K562 (cell line): ENCODE results near the gene GMPR. TPM values are rescaled to one million over a fixed set of nuclear protein-coding genes. Genes with fewer than 3 reads are reported as not detected.
A peak's percentile ranks its signal among the peaks of the same experiment; 100 is the strongest.

Experiments
- CBFA2T3 ChIP-seq: fragments of 450-650 bp; IDR thresholded peaks from 2 replicates; pipeline ENCODE4 v1.6.1; 2017
- CUX1 ChIP-seq: fragments of 200-800 bp; sonication (Bioruptor generic); IDR thresholded peaks from 2 replicates; pipeline ENCODE4 v1.6.1; 2016; ENCODE audit warnings: missing genetic modification characterization, missing compliant biosample characterization
- KLF1 ChIP-seq: fragments of 450-650 bp; IDR thresholded peaks from 2 replicates; pipeline ENCODE4 v1.6.1; 2016; ENCODE audit warnings: missing genetic modification characterization, missing compliant biosample characterization
- NUFIP1 ChIP-seq: fragments of 450-650 bp; IDR thresholded peaks from 2 replicates; pipeline ENCODE4 v1.6.1; 2018; ENCODE audit not compliant: partially characterized antibody
- ZBTB49 ChIP-seq: sonication (generic); formaldehyde crosslinking; IDR thresholded peaks from 2 replicates; pipeline ENCODE4 v1.8.0; 2022; ENCODE audit warnings: missing genetic modification reagents, mild to moderate bottlenecking, borderline replicate concordance
- polyA plus RNA-seq, 8 experiments: library from polyadenylated mRNA; depleted of rRNA in 4 of 8; stranded (reverse) in 5 of 8; unstranded in 3 of 8; fragments of >200 nt; fragmentation: Nextera tagmentation in 2 of 8; fragmentation: Illumina TruSeq in 1 of 8; extraction: Ambion mirVana in 2 of 8; extraction: Trizol in 1 of 8; gene quantifications; 2 replicates each; pipeline versions ENCODE4 v1.2.1 to v1.2.3, GENCODE V29; 2011 to 2014; ENCODE audit warnings: inconsistent platforms in 1 of 8, missing spikeins in 1 of 8
- total RNA-seq, 7 experiments: library from RNA; depleted of rRNA in 6 of 7; stranded (reverse); fragments of >200 nt in 6 of 7; fragmentation: Illumina TruSeq in 2 of 7; extraction: Trizol in 2 of 7; gene quantifications; 2 replicates each; pipeline versions ENCODE4 v1.2.1 to v1.2.3, GENCODE V29; 2011 to 2021; ENCODE audit warnings: low replicate concordance in 1 of 7
- TF ChIP-seq, protein P1 (sequence below): fragments of 450-650 bp; IDR thresholded peaks from 2 replicates; pipeline ENCODE4 v1.6.1; 2016; ENCODE audit warnings: antibody characterized with exemption
- TF ChIP-seq, protein P2 (sequence below): fragments of 450-650 bp; conservative IDR thresholded peaks from 2 replicates; pipeline ENCODE4 v1.6.1; 2016; ENCODE audit warnings: missing genetic modification characterization, low read depth, mild to moderate bottlenecking, missing compliant biosample characterization, moderate library complexity
- TF ChIP-seq, protein P3 (sequence below): fragments of 150-350 bp; IDR thresholded peaks from 2 replicates; pipeline ENCODE4 v1.6.1; 2014; ENCODE audit warnings: low read depth, mild to moderate bottlenecking, low read length, borderline replicate concordance
- TF ChIP-seq, protein P4 (sequence below): fragments of 250-450 bp; sonication (Bioruptor Pico); IDR thresholded peaks from 2 replicates; pipeline ENCODE4 v1.8.0; 2022; ENCODE audit warnings: inconsistent platforms

GMPR gene
- total and polyA plus RNA-seq, 9 of the 15 experiments (the other 6 are each of a cell fraction or from before 2014, with no cell fraction given) = 34.6 to 83.7 (median 49.8) TPM

DNA sequence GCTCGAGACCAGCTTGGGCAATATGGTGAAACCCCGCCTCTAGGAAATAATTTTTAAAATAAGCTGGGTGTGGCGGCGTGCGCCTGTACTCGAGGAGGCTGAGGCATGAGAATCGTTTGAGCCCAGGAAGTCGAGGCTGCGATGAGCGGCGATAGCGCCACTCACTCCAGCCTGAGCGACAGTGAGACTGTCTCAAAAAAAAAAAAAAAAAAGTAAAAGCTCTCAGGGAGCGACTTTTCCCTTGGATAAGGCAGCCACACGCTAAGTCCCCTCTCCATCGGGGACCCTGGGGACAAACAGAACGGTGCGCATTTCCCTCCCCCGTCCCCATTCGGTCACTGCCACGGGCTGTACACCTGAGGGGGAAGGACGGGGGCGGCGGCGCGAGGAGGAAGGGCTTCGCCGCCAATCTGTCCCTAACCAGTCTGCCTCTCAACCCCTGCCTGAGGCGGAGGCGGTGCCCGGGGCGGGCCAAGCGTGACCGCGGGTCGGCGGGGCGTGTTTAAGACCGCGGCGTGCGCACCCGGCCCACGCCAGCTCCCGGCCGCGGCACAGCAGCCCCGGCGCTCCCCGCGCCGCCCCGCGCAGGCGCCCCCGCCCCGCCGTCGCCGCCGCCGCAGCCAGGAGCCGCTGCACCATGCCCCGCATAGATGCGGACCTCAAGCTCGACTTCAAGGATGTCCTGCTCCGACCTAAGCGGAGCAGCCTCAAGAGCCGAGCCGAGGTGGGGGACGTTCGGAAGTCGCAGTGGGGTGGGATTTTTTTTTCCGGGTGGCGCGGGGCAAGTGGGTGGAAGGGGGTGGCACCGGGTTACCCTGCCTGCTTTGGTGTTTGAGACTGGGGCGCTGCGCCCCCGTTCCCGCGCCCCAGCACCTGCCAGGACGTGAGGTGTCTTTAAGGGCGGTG lies at the start of gene GMPR (continued):
- TF ChIP-seq, protein P1, sequence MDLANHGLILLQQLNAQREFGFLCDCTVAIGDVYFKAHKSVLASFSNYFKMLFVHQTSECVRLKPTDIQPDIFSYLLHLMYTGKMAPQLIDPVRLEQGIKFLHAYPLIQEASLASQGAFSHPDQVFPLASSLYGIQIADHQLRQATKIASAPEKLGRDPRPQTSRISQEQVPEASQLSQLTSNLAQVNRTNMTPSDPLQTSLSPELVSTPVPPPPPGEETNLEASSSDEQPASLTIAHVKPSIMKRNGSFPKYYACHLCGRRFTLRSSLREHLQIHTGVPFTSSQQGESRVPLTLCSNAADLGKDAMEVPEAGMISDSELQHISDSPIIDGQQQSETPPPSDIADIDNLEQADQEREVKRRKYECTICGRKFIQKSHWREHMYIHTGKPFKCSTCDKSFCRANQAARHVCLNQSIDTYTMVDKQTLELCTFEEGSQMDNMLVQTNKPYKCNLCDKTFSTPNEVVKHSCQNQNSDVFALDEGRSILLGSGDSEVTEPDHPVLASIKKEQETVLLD = no peak; the same call in none of the 2 replicates
- TF ChIP-seq NUFIP1 (no peak), ZBTB49 (CRISPR knock-in tag) (no peak), KLF1 (tag) (no peak), CBFA2T3 (peak; percentile 52), CUX1 (no peak)
- TF ChIP-seq, protein P2, sequence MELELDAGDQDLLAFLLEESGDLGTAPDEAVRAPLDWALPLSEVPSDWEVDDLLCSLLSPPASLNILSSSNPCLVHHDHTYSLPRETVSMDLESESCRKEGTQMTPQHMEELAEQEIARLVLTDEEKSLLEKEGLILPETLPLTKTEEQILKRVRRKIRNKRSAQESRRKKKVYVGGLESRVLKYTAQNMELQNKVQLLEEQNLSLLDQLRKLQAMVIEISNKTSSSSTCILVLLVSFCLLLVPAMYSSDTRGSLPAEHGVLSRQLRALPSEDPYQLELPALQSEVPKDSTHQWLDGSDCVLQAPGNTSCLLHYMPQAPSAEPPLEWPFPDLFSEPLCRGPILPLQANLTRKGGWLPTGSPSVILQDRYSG (tag) = no peak
- TF ChIP-seq, protein P3, sequence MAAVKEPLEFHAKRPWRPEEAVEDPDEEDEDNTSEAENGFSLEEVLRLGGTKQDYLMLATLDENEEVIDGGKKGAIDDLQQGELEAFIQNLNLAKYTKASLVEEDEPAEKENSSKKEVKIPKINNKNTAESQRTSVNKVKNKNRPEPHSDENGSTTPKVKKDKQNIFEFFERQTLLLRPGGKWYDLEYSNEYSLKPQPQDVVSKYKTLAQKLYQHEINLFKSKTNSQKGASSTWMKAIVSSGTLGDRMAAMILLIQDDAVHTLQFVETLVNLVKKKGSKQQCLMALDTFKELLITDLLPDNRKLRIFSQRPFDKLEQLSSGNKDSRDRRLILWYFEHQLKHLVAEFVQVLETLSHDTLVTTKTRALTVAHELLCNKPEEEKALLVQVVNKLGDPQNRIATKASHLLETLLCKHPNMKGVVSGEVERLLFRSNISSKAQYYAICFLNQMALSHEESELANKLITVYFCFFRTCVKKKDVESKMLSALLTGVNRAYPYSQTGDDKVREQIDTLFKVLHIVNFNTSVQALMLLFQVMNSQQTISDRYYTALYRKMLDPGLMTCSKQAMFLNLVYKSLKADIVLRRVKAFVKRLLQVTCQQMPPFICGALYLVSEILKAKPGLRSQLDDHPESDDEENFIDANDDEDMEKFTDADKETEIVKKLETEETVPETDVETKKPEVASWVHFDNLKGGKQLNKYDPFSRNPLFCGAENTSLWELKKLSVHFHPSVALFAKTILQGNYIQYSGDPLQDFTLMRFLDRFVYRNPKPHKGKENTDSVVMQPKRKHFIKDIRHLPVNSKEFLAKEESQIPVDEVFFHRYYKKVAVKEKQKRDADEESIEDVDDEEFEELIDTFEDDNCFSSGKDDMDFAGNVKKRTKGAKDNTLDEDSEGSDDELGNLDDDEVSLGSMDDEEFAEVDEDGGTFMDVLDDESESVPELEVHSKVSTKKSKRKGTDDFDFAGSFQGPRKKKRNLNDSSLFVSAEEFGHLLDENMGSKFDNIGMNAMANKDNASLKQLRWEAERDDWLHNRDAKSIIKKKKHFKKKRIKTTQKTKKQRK = no peak
- TF ChIP-seq, protein P4, sequence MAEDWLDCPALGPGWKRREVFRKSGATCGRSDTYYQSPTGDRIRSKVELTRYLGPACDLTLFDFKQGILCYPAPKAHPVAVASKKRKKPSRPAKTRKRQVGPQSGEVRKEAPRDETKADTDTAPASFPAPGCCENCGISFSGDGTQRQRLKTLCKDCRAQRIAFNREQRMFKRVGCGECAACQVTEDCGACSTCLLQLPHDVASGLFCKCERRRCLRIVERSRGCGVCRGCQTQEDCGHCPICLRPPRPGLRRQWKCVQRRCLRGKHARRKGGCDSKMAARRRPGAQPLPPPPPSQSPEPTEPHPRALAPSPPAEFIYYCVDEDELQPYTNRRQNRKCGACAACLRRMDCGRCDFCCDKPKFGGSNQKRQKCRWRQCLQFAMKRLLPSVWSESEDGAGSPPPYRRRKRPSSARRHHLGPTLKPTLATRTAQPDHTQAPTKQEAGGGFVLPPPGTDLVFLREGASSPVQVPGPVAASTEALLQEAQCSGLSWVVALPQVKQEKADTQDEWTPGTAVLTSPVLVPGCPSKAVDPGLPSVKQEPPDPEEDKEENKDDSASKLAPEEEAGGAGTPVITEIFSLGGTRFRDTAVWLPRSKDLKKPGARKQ = no peak
